HK-2 (cell line): ENCODE measurements around the gene EGR2.

Experiments
- DNase-seq: peaks from one replicate; pipeline ENCODE4 v3.0.0-alpha.2; 2018; ENCODE audit not compliant: unreplicated experiment

Gene EGR2

GRCh38 chr10:62816331-62817120, at the start of gene EGR2:
Gene EGR2, minus strand, starts transcription at chr10:62816366. Its CDS starts 337 bp downstream, at chr10:62816029.
- peak; percentile 96 for DNase-seq

GRCh38 chr10:62862447-62862846, 46.3 kb upstream of the EGR2 start:
- no peak for DNase-seq

- DNase-seq, result no peak
Measured at GRCh38 chr10:62861507-62861906, 45.3 kb upstream of the EGR2 start.

GRCh38 chr10:62860946-62861345, 44.8 kb upstream of the EGR2 start:
- no peak for DNase-seq

- DNase-seq, result no peak
Measured at GRCh38 chr10:62858364-62858763, 42.2 kb upstream of the EGR2 start.

- DNase-seq, result no peak
Measured at GRCh38 chr10:62856021-62856420, 39.9 kb upstream of the EGR2 start.

GRCh38 chr10:62853710-62854109, 37.5 kb upstream of the EGR2 start:
- no peak for DNase-seq

- DNase-seq, result no peak
Measured at GRCh38 chr10:62852961-62853702, 37.0 kb upstream of the EGR2 start.

- no peak for DNase-seq
Measured at GRCh38 chr10:62851442-62851841, 35.3 kb upstream of the EGR2 start.

- DNase-seq, result no peak
Measured at GRCh38 chr10:62850646-62851045, 34.5 kb upstream of the EGR2 start.

- no peak for DNase-seq
Measured at GRCh38 chr10:62847433-62847832, 31.3 kb upstream of the EGR2 start.

GRCh38 chr10:62844280-62845011, 28.3 kb upstream of the EGR2 start:
- DNase-seq, result no peak

GRCh38 chr10:62843600-62843999, 27.4 kb upstream of the EGR2 start:
- no peak for DNase-seq

- DNase-seq, result no peak
Measured at GRCh38 chr10:62842983-62843382, 26.8 kb upstream of the EGR2 start.

- DNase-seq, result no peak
Measured at GRCh38 chr10:62839590-62839989, 23.4 kb upstream of the EGR2 start.

GRCh38 chr10:62831346-62831745, 15.2 kb upstream of the EGR2 start:
- DNase-seq, result no peak

- DNase-seq, result no peak
Measured at GRCh38 chr10:62830679-62831078, 14.5 kb upstream of the EGR2 start.

GRCh38 chr10:62829622-62830021, 13.5 kb upstream of the EGR2 start:
- DNase-seq, result no peak

- DNase-seq, result no peak
Measured at GRCh38 chr10:62826273-62826672, 10.1 kb upstream of the EGR2 start.

- no peak for DNase-seq
Measured at GRCh38 chr10:62820586-62820985, 4.4 kb upstream of the EGR2 start.

- no peak for DNase-seq
Measured at GRCh38 chr10:62819141-62819920, 3.2 kb upstream of the EGR2 start.
